ENCODE measurements around the gene TBL1XR1. TPM values are rescaled to one million over a fixed set of nuclear protein-coding genes. Genes with fewer than 3 reads are reported as not detected.
A peak's percentile ranks its signal among the peaks of the same experiment; 100 is the strongest.
"Not testable (repeated sequence)": the region's sequence is repeated elsewhere in the genome, so short reads cannot be mapped to it uniquely, and the experiment has no call there.

The TBL1XR1 gene
- total RNA-seq, 1 experiment from 2014 or later = 119 TPM

GRCh38 chr3:177213801-177214535 is 16.7 kb upstream of the TBL1XR1 start:
- no peak overlapping the region for H3K4me3 ChIP-seq (ENCODE audit: insufficient read depth, low read depth, low read length)
- H3K27me3 ChIP-seq (ENCODE audit: control insufficient read depth, insufficient read depth, low read length) = no peaks in the 10 kb centered on the region
- no peak for DNase-seq
- no peaks in the 10 kb centered on the region for H3K36me3 ChIP-seq (replicated peaks; ENCODE audit: control insufficient read depth, insufficient read depth, low read length)

GRCh38 chr3:177212756-177213155 is 15.5 kb upstream of the TBL1XR1 start:
- Histone ChIP-seq H3K36me3 (replicated peaks; ENCODE audit: control insufficient read depth, insufficient read depth, low read length) (no peaks in the 10 kb centered on the region), H3K4me3 (ENCODE audit: insufficient read depth, low read depth, low read length) (no peak overlapping the region)
- DNase-seq = no peak

GRCh38 chr3:177212278-177212610 is 15.0 kb upstream of the TBL1XR1 start:
- no peak overlapping the region for H3K4me3 ChIP-seq (ENCODE audit: insufficient read depth, low read depth, low read length)
- no peak for DNase-seq
- H3K36me3 ChIP-seq (replicated peaks; ENCODE audit: control insufficient read depth, insufficient read depth, low read length) = no peaks in the 10 kb centered on the region

More at GRCh38 chr3:177212756-177213155, 15.5 kb upstream of the TBL1XR1 start:
- no peaks in the 10 kb centered on the region for H3K27me3 ChIP-seq (ENCODE audit: control insufficient read depth, insufficient read depth, low read length)

GRCh38 chr3:177211503-177212277 is 14.4 kb upstream of the TBL1XR1 start:
- Histone ChIP-seq H3K4me3 (ENCODE audit: insufficient read depth, low read depth, low read length) (no peak overlapping the region), H3K36me3 (replicated peaks; ENCODE audit: control insufficient read depth, insufficient read depth, low read length) (no peaks in the 10 kb centered on the region), H3K27me3 (ENCODE audit: control insufficient read depth, insufficient read depth, low read length) (no peaks in the 10 kb centered on the region)
- DNase-seq = no peak

More at GRCh38 chr3:177212278-177212610, 15.0 kb upstream of the TBL1XR1 start:
- H3K27me3 ChIP-seq (ENCODE audit: control insufficient read depth, insufficient read depth, low read length) = no peaks in the 10 kb centered on the region

- no peak for DNase-seq
- no peaks in the 10 kb centered on the region for H3K36me3 ChIP-seq (replicated peaks; ENCODE audit: control insufficient read depth, insufficient read depth, low read length)
- no peaks in the 10 kb centered on the region for H3K27me3 ChIP-seq (ENCODE audit: control insufficient read depth, insufficient read depth, low read length)
- H3K4me3 ChIP-seq (ENCODE audit: insufficient read depth, low read depth, low read length) = no peak overlapping the region
Measured at GRCh38 chr3:177210744-177211502, 13.6 kb upstream of the TBL1XR1 start.

GRCh38 chr3:177209509-177209908 is 12.2 kb upstream of the TBL1XR1 start:
- DNase-seq = no peak
- H3K4me3 ChIP-seq (ENCODE audit: insufficient read depth, low read depth, low read length) = no peak overlapping the region
- H3K36me3 ChIP-seq (replicated peaks; ENCODE audit: control insufficient read depth, insufficient read depth, low read length) = no peaks in the 10 kb centered on the region
- H3K27me3 ChIP-seq (ENCODE audit: control insufficient read depth, insufficient read depth, low read length) = no peaks in the 10 kb centered on the region

GRCh38 chr3:177208781-177209180 is 11.5 kb upstream of the TBL1XR1 start:
- Histone ChIP-seq H3K36me3 (replicated peaks; ENCODE audit: control insufficient read depth, insufficient read depth, low read length) (no peaks in the 10 kb centered on the region), H3K27me3 (ENCODE audit: control insufficient read depth, insufficient read depth, low read length) (no peaks in the 10 kb centered on the region)
- no peak for DNase-seq

GRCh38 chr3:177208223-177208622 is 10.9 kb upstream of the TBL1XR1 start:
- Histone ChIP-seq H3K36me3 (replicated peaks; ENCODE audit: control insufficient read depth, insufficient read depth, low read length) (no peaks in the 10 kb centered on the region), H3K4me3 (ENCODE audit: insufficient read depth, low read depth, low read length) (no peak overlapping the region), H3K27me3 (ENCODE audit: control insufficient read depth, insufficient read depth, low read length) (no peaks in the 10 kb centered on the region)
- DNase-seq = no peak

More at GRCh38 chr3:177208781-177209180, 11.5 kb upstream of the TBL1XR1 start:
- no peak overlapping the region for H3K4me3 ChIP-seq (ENCODE audit: insufficient read depth, low read depth, low read length)

GRCh38 chr3:177206936-177207335 is 9.7 kb upstream of the TBL1XR1 start:
- H3K36me3 ChIP-seq (replicated peaks; ENCODE audit: control insufficient read depth, insufficient read depth, low read length) = no peaks in the 10 kb centered on the region
- H3K27me3 ChIP-seq (ENCODE audit: control insufficient read depth, insufficient read depth, low read length) = no peaks in the 10 kb centered on the region
- DNase-seq = no peak
- H3K4me3 ChIP-seq (ENCODE audit: insufficient read depth, low read depth, low read length) = no peak overlapping the region

- H3K27me3 ChIP-seq (ENCODE audit: control insufficient read depth, insufficient read depth, low read length) = no peaks in the 10 kb centered on the region
- H3K4me3 ChIP-seq (ENCODE audit: insufficient read depth, low read depth, low read length) = no peak overlapping the region
- no peaks in the 10 kb centered on the region for H3K36me3 ChIP-seq (replicated peaks; ENCODE audit: control insufficient read depth, insufficient read depth, low read length)
- no peak for DNase-seq
Measured at GRCh38 chr3:177203689-177204395, 6.6 kb upstream of the TBL1XR1 start.

GRCh38 chr3:177203016-177203415 is 5.7 kb upstream of the TBL1XR1 start:
- H3K36me3 ChIP-seq (replicated peaks; ENCODE audit: control insufficient read depth, insufficient read depth, low read length); H3K4me3 ChIP-seq (ENCODE audit: insufficient read depth, low read depth, low read length); DNase-seq; H3K27me3 ChIP-seq (ENCODE audit: control insufficient read depth, insufficient read depth, low read length): not testable (repeated sequence)

GRCh38 chr3:177201700-177202397 is 4.6 kb upstream of the TBL1XR1 start:
- Histone ChIP-seq H3K4me3 (ENCODE audit: insufficient read depth, low read depth, low read length) (no peak overlapping the region), H3K36me3 (replicated peaks; ENCODE audit: control insufficient read depth, insufficient read depth, low read length) (no peaks in the 10 kb centered on the region)
- DNase-seq = no peak

GRCh38 chr3:177199206-177199760 is 2.0 kb upstream of the TBL1XR1 start:
- H3K27me3 ChIP-seq (ENCODE audit: control insufficient read depth, insufficient read depth, low read length) = no peaks in the 10 kb centered on the region
- no peak overlapping the region for H3K4me3 ChIP-seq (ENCODE audit: insufficient read depth, low read depth, low read length)
- DNase-seq = peak; percentile 35
- H3K36me3 ChIP-seq (replicated peaks; ENCODE audit: control insufficient read depth, insufficient read depth, low read length) = no peaks in the 10 kb centered on the region

More at GRCh38 chr3:177201700-177202397, 4.6 kb upstream of the TBL1XR1 start:
- H3K27me3 ChIP-seq (ENCODE audit: control insufficient read depth, insufficient read depth, low read length) = no peaks in the 10 kb centered on the region

Data from H7 (cell line).